PC-3 (cell line): ENCODE results near the gene PCSK1N.

Source experiments
- CTCF ChIP-seq: fragments of 300-600 bp; sonication (generic); conservative IDR thresholded peaks from 2 replicates; pipeline ENCODE4 v1.5.1; 2017; ENCODE audit warnings: antibody characterized with exemption, low read depth, mild to moderate bottlenecking, low read length
- EZH2 ChIP-seq: fragments of 300-600 bp; sonication (generic); IDR thresholded peaks from one replicate; pipeline ENCODE4 v1.6.1; 2017; ENCODE audit warnings: antibody characterized with exemption, mild to moderate bottlenecking, low read length; ENCODE audit not compliant: unreplicated experiment
- EZH2phosphoT487 ChIP-seq: fragments of 300-600 bp; sonication (generic); IDR thresholded peaks from 2 replicates; pipeline ENCODE4 v1.6.1; 2018; ENCODE audit warnings: mild to moderate bottlenecking, antibody characterized with exemption, low read length, borderline replicate concordance

- TF ChIP-seq CTCF (no peak), EZH2 (no peak), EZH2phosphoT487 (no peak)
Observed at GRCh38 chrX:48785540-48786214, 49.7 kb downstream of the PCSK1N start.
